ENCODE results near the gene SRSF3. TPM values are rescaled to one million over a fixed set of nuclear protein-coding genes. Genes with fewer than 3 reads are reported as not detected.

SRSF3 gene
- total RNA-seq, 4 donors from 2014 or later, result 93.2 to 247 (median 116) TPM

DNA sequence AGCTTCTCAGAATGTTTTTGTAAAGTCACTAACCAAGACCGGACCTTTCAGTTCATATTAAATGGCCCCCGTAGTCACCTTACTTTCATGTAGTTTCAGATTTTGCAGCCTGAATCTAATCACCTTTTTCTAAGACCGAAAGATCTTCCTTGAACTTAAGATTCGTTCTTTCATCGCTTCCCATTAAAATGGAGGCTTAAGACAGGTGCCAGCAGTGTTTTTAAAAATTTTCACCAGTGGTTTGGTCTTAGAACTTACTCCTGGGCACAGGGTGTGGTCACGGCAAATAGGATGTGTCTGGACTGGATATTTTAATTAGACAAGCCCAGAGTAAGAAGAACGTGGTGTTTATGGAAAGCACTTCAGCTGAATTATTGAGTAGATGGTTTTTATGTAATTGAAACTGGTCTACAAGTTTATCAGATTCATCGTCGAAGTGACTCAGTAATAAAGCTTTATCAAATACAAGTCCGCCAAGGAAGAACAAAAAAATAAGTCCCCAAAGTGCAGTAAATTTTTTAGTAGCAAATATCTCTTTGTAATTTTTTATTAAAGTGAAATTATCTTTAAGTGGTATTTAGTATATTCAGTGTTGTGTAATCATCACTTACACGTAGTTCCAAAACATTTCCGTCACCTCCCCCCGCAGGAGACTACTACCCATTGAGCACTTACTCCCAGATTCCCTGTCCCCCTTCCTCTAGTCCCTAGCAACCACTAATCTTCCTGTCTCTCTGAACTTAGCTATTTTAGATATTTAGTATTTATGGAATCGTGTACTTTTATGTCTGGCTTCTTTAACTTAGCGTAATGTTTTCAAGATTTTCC, 868 bp downstream of the SRSF3 start:
- no peak for TF ChIP-seq CTCF (IDR thresholded peaks at IDR 0.05; ENCODE audit: low read depth)

- no peak for TF ChIP-seq CTCF (IDR thresholded peaks at IDR 0.05; ENCODE audit: low read depth)
Measured at GRCh38 chr6:36596356-36596755, 2.2 kb downstream of the SRSF3 start.

DNA sequence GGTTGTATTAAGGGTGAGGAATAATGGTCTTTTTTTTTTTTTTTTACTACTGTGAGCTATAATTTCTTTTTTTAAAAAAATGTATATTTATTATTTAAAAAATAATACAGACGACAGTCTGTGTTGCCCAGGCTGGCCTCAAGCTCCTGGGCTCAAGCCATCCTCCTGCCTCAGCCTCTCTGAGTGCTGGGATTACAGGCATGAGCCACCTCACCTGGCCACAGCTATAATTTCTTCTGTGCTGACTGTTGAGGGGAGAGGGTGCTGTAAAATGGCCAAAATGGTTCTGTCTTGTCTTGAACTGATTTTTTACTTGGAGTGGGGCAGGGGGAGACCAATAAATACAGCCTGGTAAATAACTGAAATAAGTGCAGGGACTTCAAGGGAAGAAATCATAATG, 3.6 kb downstream of the SRSF3 start:
- no peak for TF ChIP-seq CTCF (IDR thresholded peaks at IDR 0.05; ENCODE audit: low read depth)

DNA sequence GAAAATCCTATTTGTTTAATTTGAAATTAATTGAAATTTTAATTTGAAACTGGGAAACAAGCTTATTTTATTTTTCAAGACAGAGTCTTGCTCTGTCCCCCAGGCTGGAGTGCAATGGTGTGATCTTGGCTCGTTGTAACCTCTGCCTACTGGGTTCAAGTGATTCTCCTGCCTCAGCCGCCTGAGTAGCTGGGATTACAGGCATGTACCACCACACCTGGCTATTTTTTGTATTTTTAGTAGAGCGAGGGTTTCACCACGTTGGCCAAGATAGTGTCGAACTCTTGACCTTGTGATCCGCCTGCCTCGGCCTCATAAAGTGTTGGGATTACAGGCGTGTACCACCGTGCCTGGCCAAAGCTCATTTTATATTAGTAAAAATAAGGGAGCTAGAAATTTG, 4.2 kb downstream of the SRSF3 start:
- no peak for TF ChIP-seq CTCF (IDR thresholded peaks at IDR 0.05; ENCODE audit: low read depth)

DNA sequence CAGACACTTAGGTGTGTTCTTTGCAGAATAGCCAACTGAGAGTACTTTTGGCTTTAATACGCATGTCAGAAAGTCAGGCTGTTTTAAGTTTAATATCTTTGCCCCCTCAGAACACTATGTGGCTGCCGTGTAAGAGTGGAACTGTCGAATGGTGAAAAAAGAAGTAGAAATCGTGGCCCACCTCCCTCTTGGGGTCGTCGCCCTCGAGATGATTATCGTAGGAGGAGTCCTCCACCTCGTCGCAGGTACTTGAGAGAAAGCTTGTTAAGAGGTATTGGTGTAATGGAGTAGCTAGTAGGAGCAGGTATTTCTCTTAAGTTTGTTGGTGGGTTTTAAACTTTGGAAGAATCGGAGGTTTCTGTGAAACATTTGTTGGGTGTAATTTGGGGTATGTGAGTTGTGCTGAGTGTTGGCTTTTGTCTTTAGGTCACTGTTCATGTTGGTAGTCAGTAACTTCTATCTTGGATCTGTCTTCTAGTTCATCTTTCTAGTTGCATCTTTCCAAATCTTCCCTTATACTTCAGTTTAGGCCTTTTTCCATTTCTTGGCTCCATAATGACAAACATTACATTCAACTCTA, 4.7 kb downstream of the SRSF3 start:
- TF ChIP-seq CTCF (IDR thresholded peaks at IDR 0.05; ENCODE audit: low read depth), result no peak

GRCh38 chr6:36599791-36600209, 5.6 kb downstream of the SRSF3 start:
- TF ChIP-seq CTCF (IDR thresholded peaks at IDR 0.05; ENCODE audit: low read depth), result no peak

- no peak for TF ChIP-seq CTCF (IDR thresholded peaks at IDR 0.05; ENCODE audit: low read depth)
Measured at GRCh38 chr6:36600564-36601146, 6.5 kb downstream of the SRSF3 start.

Measured in subcutaneous adipose tissue (tissue), 4 donors.